ENCODE measurements around the gene NFASC.
A peak's percentile ranks its signal among the peaks of the same experiment; 100 is the strongest.

The NFASC gene

GRCh38 chr1:204923626-204924012 is 53.0 kb downstream of the NFASC start:
- no peak for DNase-seq (ENCODE audit: low spot score)
- Histone ChIP-seq H3K4me3 (no peak overlapping the region), H3K27ac (no peak overlapping the region)
- TF ChIP-seq, protein P1, sequence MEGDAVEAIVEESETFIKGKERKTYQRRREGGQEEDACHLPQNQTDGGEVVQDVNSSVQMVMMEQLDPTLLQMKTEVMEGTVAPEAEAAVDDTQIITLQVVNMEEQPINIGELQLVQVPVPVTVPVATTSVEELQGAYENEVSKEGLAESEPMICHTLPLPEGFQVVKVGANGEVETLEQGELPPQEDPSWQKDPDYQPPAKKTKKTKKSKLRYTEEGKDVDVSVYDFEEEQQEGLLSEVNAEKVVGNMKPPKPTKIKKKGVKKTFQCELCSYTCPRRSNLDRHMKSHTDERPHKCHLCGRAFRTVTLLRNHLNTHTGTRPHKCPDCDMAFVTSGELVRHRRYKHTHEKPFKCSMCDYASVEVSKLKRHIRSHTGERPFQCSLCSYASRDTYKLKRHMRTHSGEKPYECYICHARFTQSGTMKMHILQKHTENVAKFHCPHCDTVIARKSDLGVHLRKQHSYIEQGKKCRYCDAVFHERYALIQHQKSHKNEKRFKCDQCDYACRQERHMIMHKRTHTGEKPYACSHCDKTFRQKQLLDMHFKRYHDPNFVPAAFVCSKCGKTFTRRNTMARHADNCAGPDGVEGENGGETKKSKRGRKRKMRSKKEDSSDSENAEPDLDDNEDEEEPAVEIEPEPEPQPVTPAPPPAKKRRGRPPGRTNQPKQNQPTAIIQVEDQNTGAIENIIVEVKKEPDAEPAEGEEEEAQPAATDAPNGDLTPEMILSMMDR (IDR thresholded peaks at IDR 0.05), result no peak

- DNase-seq (ENCODE audit: low spot score), result no peak
- no peak overlapping the region for H3K4me3 ChIP-seq
- TF ChIP-seq, protein P1 (IDR thresholded peaks at IDR 0.05), result no peak
- H3K27ac ChIP-seq, result no peak overlapping the region
Measured at GRCh38 chr1:204924013-204924759, 53.5 kb downstream of the NFASC start.

DNA sequence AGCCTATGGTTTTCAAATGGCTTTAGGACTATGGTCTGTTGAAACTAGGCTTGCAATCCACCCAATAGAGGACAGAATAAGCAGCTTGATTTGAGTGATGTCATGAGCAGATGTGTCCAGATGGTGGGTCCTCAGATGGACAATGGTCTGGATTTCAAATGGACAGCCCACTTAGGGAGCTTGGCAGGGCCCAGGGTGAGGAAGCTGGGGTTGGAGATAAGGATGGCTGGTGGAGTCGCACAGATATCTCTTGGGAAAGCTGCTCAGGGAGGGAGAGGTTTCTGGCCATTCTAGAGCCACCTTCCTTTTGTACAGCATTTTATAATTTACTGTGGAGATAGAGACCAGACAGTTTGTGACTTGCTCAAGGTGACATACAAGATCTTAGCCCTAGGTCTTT is 55.0 kb downstream of the NFASC start:
- no peak overlapping the region for H3K4me3 ChIP-seq
- H3K27ac ChIP-seq, result no peak overlapping the region
- TF ChIP-seq, protein P1 (IDR thresholded peaks at IDR 0.05), result no peak
- DNase-seq (ENCODE audit: low spot score), result no peak

GRCh38 chr1:204927673-204928641 is 57.3 kb downstream of the NFASC start:
- Histone ChIP-seq H3K4me3 (no peak overlapping the region), H3K27ac (no peak overlapping the region)
- peak; percentile 41 for DNase-seq (ENCODE audit: low spot score)
- TF ChIP-seq, protein P1 (IDR thresholded peaks at IDR 0.05), result no peak

DNA sequence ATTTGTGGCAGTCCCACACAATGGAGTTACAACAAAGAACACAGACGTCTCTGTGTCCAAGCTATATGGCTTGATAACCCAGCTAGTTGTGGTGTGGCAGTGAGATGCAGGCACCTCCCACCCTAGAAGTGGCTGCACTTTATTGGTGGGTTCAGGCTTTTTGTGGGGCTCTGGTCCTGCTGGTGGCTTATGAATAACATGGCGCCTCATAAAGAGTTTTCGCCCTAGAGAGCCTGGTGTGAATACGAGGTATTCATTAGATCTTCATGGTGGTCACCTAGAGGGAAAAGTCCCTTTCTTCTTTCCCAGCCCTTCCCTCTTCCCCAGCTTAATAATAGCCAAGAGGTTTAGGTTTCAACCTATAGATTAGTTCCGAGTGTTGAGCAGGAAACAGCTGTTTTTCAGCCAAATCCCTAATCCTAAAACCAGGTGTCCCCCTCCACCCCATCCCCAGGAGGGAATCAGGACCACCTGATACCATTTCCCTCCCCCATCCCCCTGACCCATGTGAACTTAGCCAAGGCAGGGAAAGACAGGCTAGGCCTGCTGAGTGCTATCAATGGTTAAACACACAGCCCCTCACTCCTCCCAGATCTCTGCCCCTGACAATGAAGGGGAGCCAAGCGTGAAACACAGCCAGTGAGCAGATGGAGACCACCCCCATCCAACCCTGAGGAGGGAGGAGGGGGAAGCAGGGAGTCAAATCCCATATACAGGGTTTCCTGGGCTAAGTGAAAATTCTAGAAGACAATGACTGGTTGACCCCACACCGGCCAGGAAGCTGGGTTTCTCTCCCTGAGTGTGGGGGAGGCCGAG is 58.2 kb downstream of the NFASC start:
- peak; percentile 53 for DNase-seq (ENCODE audit: low spot score)
- TF ChIP-seq, protein P1 (IDR thresholded peaks at IDR 0.05), result no peak
- Histone ChIP-seq H3K27ac (no peak overlapping the region), H3K4me3 (no peak overlapping the region)

GRCh38 chr1:204929487-204930154 is 59.0 kb downstream of the NFASC start:
- TF ChIP-seq, protein P1 (IDR thresholded peaks at IDR 0.05), result no peak
- Histone ChIP-seq H3K27ac (no peak overlapping the region), H3K4me3 (no peak overlapping the region)
- DNase-seq (ENCODE audit: low spot score), result no peak

Data from coronary artery (tissue), 2 donors.